Measurements from ENCODE around the gene GAGE12J.

DNA sequence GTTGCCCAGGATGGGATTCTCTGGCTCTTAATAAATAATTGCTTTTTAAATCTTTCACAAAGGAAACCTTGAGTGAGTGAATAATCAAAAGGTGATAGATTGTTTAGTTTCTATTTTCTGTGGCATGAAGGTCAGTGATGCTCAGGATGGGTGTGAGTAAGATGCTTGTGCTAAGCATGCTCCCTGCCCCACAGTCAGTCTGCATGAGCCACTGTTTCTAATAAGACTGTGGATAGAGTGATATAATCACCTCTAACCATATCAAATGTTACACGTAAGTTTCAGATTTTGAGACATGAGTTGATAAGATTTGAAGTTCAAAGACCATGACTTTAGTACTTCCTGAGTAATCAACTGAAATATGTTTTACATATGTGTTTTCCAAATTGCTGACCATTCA, 21.1 kb upstream of the GAGE12J start:
- TF ChIP-seq POLR2A (IDR thresholded peaks at IDR 0.05; ENCODE audit: low read depth, low read length) (no peak), TAF1 (IDR thresholded peaks at IDR 0.05; ENCODE audit: low read depth, low read length) (no peak), POLR2AphosphoS5 (IDR thresholded peaks at IDR 0.05; ENCODE audit: low read depth, low read length) (no peak), PAX5 (IDR thresholded peaks at IDR 0.05; ENCODE audit: insufficient read depth, low read length, severe bottlenecking) (no peak), POU2F2 (IDR thresholded peaks at IDR 0.05; ENCODE audit: low read depth, low read length) (no peak), SPI1 (IDR thresholded peaks at IDR 0.05; ENCODE audit: low read depth, low read length) (no peak)
